HG03039 (cell line): ENCODE results near the gene CHIT1.

Experiments used
- ATAC-seq: cut with Tn5 transposase; IDR thresholded peaks from one replicate; pipeline ENCODE4 v1.9.1; 2021; ENCODE audit warnings: mild to moderate bottlenecking, moderate library complexity; ENCODE audit not compliant: unreplicated experiment

The CHIT1 gene

DNA sequence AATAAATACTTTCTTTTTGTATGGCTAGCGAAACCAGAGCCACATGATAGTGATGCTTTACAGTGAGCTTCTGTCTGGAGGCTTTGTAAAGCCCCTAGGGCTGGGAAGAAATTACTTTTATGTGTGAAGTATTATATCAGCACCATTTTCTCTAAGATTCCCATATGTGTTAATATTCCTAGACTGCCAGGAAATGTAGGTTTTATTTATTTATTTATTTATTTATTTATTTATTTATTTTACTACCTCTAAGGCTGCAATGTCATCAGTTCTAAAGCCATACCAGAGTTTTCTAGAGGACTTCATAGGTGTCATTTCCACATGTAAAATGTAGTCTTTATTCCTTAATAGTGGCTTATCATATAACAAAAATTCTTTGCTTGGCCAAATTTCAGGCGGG is 38.5 kb downstream of the CHIT1 start:
- ATAC-seq, result no peak

DNA sequence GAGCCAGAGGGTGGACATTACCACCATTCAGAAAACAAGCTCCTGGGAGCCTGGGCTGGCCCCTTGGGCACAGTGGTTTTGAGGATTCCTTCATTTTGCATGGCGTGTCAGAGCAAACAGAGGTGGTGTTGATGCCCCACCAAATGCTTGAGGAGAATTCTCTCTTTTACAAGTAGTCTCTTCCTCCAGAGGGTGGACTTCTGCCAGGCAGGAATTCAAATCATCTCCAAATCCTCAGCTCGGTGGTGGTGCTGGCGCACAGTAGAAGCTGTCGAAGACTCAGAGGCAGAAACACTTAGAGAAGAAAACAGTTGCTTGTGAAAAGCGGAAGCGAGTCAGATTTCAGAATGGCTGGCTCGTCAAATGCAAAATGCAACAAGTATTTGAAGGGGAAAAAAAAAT is 39.5 kb downstream of the CHIT1 start:
- no peak for ATAC-seq

DNA sequence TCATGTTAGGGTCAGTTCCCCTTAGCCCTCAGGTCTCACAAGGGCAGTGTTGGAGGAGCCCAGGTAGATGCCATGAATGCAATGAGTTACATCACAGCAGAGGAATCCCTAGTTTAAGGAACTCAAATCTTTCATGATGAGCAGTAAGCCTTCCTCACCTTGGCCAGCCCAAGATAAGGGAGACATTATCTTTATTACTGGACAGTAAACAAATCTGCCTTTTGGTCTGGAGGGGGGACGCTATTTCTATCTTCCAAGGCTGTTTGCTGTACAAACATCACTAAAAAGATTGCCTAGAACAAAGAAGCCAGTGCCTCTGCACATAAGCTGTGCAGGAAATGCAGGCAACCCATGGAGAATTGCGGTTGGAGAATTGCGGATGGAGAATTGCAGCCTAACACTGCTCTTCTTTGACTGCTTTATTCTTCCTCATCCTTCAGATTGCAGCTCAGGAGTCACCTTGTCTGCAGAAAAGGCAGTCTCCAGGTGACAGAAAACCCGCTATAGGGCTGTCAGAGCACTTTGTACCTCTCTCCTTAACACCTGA is 40.7 kb downstream of the CHIT1 start:
- ATAC-seq, result no peak

DNA sequence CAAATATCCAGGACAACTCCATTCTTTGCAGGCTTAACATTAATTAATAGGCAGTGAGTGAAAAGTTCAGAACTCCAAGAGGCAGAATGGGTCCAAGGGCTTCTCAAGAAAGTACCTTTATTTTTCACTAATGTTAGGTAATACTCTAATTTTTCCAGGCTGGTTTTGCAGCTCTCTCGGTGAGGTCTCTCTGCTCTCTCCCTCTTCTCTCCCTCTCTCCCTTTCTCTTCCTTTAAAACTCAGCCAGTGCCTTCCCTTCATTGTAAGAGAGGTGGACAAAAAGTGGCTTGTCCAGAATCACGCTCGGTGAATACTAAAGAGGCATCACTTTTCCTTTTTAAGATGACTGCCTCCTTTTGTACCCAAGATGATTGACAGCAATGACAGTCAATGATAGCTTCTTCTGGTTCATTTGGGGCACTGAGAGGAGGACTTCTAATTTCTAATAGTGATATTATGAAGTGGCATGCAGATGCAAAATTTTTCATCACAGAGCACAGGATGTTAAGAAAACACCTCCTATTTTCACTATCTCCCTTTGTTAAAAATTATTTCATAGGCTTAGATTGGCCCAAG is 41.7 kb downstream of the CHIT1 start:
- ATAC-seq, result no peak

DNA sequence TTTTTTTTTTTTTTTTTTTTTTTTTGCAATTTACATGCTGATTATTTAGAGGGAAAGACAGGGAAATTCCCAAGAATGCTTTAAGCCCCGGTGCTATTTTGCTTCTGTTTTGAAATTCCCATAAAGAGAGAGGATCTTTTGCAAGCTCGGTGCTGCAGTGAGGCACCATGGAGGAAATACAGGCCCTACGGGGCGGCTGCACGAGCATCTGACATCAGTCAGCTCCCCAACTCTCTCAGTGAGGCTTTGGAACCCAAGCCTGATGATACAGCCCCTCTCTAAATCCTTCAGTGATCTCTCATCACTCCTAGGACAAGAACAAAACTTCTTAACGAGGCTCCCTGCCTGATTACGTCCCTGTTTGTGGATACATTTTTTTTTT is 42.2 kb downstream of the CHIT1 start:
- ATAC-seq, result no peak

DNA sequence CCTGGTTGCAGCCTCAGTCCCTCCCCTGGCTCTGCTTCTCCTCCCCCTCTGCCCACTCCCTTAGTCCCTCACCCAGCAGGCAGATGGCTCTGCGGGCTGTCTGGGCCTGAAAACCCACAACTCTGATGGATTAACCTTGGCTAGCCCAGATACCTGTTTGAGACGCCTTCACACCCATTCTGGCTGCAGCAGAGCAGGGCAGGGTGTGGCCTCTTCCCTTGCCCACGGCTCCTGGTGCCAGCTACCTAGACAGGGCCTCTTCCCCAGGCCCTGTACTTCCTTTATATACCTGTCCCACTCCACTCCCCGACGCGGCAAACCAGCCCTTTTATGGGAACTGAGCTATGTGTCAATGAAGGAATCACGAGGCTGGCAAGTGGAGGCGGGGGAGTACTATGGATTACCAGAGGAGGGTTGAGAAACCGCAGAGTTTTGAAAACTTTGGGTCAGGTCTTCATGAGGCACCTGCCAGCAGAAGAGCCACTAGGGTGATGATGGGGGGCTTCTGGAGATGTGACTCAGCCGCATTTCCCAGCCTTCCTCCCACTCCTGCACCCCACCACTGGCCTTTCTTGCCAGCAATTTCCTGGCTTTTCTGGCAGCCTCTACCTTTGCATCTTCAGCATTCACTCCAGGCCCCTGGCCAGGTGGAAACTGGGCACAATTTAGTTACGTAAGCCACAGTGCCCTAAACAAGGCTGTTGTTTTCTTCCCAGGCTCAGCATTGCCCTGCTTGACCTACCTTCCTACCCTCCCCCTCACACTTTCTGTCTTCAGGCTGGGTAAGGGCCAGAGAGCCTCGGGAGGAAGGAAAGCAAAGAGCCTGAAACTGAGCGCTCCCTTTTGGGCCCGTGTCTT is 42.8 kb downstream of the CHIT1 start, which contains the start of gene CHI3L1:
CHI3L1 (minus strand) TSS at position 259 of the 858 bp plus-strand sequence; CDS start at position 178, 81 bp downstream.
- no peak for ATAC-seq

DNA sequence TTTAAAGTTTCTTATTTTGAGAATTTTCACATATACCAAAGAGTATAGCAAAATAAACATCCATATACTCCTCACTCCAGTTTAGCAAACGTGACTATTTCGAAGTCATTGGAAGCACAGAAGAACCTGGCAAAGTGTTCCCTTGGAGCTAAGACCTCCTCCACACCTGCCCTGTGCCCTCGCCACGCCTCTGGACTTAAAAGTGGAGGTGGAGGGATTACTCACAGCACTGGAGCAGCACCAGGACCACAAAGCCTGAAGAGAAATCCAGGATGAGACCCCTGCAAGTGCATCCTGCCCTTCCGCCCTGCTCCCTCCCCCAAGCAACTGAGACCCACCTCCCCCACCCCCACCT is 43.4 kb downstream of the CHIT1 start:
- ATAC-seq, result no peak

DNA sequence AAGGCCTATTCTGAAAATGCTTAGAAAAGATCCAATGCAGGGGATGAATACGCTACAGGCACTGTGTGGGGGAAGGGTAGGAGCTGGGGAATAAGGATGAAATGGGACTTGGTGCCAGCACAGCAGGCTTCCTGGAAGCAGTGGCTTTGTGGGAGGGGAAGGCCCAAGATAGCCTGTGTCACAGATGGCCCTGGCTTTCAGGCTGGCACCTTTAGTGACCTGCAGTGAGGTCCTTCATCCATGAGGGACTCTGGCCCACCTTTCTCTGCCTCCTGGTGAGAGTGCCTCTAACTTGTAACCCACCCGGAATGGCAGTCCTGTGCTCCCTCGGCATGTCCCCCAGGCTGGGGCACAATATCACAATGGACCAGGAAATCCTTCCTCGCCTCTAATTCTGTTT is 43.9 kb downstream of the CHIT1 start:
- no peak for ATAC-seq

DNA sequence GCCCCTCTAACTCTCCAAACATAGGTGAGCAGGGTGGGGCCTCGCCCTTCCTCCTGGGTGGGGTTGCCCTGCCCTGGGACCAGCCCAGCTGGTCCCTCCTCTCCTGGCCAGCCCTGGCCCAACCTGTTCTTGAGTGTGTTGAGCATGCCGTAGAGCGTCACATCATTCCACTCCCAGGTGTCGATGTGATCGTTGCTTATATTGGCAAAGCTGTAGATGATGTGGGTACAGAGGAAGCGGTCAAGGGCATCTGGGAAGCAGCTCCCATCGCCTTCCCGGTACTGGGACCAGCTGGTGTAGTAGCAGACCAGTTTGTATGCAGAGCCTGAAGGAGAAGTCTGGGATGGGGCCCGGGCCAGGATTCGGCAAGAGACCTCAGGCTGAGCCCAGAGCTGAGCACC is 44.4 kb downstream of the CHIT1 start:
- no peak for ATAC-seq

DNA sequence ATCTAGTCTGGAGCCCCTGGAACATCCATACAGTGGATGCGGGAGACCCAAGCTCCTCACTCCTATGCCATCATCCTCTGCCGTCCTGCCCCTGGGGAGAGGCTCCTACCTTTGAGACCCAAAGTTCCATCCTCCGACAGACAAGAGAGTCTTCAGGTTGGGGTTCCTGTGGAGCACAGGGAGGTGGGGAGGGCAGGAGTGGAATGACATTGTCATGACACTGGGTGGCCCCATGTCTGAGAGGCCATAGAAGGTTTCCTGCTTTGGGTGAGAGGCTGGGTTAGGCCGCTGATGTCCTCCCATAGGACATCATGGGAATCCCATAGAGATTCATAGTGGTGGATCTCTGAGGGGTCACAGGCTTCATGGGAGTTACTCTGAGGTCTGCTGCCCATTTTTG is 45.0 kb downstream of the CHIT1 start:
- ATAC-seq, result no peak

DNA sequence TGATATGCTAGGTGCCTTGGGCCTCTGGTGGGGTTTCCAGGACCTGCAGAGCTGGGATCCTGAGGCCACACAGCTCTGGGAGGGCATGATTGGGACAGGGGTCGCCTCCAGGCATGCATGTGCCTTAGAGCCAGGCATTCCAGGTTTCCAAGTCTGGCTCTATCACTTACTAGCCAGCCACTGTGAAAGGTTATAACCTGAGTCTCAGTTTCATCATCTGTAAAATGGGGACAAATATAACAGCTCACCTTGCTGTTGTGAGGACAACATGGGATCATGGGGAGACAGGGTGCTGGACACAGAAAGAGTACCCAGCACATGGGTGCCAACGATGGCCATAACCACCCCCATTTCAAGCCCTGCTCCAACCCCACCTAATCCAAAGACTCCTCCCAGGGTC is 45.6 kb downstream of the CHIT1 start:
- ATAC-seq, result no peak

DNA sequence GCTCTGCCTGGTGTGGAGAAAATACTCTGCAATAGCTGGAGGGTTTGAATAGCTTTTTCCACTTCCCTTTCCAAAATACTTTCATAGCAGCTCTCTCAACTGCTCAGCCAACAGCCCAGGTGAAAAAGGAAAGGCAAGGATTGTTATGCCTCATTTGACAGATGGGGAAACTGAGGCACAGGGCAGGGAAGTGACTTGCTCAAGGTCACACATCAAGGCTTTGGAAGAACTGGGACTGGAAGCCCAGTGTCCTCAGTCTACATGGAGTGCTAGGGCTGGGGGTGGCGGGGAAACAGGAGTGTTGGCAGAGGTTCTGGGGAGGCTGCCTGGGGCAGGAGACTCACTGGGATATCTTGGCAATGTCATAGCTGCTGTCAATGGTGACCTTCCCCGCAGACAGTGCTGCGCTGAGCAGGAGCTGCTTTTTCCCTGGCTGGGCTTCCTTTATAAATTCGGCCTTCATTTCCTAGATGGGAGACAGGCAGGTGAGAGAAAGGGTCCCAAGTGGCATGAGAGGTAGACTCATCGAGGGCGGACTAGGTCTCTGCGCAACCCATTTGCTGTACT is 47.0 kb downstream of the CHIT1 start:
- no peak for ATAC-seq

DNA sequence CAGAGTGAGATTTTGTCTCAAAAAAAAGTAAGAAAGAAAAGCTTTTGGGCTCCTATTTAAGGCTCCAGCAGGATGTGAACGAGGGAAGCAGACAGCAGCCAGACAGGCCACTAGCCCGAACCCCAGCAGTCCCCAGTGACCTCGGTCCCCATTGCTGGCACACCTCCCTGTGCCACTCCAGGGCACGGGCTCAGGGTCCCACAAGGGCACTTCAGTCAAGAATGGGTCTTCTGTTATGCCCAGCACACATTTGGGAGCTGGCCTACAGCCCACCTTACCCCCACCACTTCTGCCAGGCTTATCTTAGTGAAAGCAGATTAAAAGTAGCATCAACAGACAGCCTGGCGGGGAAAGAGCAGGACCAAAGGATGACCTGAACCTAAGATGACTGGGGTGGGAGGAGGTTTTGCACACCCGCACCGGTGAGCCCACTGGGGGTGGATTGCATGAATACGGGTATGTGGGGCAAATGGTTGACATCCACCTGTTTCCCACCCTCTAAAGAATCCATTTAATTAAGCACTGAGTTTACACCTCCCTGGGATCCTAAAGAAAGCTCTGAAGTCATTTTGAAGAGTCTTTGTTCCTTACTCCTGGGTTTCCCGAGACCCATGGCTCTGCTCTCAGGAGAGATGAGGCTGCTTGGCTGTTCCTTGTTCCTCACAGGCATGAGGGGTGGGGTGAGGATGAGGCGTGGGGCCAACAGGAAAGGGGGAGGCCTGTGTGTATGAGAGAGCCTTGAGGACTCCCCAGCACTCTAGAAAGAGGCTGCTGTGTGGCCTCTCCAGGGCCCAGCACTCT is 47.7 kb downstream of the CHIT1 start:
- no peak for ATAC-seq

DNA sequence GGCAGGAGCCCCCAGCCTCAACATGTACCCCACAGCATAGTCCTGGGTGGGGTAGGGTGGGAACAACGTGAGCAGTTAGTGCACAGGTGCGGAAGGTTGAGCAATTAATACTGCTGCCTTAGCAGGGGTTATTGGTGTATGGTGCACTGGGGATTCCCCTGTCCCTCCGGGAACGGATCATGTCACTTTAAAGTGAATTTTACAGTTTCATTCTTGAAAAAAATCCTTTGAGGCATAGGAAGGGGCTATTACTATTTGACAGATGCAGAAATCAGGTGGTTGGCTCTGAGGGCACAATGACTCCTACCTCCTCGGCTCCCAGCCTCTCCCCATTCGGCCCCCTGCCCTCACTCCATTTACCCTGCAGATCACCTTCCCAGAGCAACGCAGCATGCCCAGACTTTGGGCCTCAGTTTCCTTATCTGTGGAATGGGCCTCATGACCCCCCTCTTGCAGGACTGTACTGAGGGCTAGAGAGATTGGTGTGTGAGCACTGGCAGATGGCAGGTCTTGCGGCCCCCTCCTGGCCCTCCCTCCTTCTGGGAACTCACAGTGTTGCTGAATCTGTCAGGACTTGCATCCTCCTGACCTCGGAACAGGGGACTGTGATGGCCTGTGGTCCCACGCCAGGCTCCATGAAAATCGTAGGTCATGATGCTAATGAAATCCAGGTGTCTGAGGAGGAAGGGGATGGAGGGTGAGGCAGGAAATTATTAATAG is 48.7 kb downstream of the CHIT1 start:
- ATAC-seq, result no peak

DNA sequence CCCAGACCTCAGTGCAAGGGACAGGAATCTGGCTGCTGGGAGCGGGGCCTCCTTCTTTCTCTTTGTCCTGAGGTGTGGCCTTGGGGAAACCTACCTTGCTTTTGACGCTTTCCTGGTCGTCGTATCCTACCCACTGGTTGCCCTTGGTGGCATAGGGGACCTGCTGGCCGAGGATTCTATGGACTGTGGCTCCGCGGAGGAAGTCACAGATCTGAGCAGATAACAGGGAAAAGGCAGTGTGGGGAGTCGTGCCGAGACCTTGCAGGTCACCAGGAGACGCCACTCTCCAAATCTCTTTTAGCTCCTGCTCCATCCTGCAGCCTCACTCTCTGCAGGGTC is 49.8 kb downstream of the CHIT1 start:
- ATAC-seq, result no peak

DNA sequence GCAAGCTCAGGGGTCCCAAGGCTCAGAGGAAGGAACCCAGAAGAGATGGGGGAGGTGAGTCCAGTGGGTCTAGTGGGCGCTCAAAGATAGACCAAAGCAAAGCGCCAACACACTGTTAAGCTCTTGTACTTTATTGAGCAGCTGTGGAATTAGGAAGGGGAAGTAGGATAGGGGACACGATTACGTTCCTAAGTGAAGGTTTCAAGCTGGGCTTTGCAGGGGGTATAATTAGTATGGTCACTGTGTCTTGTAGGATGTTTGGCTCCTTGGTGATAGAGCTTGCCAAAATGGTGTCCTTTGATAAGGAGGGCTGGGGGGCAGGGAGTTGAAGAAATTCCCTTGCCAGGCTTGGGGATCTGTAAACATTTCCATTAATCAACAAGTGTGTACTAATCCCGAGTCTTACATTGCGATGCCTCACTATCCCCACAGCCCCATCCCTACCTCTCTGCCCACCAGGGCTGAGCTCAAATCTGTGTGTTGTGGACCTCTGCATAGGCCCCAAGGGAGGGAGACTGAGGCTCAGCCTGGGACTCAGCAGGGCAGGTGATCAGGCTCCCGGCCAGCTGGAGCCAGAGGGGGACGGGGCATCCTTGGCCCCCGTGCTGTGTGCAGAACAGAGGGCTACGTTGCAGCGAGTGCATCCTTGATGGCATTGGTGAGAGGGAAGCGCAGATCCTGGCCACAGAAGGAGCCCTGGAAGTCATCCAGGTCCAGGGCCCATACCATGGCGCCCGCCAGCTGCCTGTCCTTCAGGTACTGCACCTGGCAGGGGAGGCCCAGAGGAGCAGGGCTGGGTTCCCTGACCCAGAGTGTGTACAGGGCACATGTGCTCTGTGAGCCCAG is 50.4 kb downstream of the CHIT1 start:
- no peak for ATAC-seq

DNA sequence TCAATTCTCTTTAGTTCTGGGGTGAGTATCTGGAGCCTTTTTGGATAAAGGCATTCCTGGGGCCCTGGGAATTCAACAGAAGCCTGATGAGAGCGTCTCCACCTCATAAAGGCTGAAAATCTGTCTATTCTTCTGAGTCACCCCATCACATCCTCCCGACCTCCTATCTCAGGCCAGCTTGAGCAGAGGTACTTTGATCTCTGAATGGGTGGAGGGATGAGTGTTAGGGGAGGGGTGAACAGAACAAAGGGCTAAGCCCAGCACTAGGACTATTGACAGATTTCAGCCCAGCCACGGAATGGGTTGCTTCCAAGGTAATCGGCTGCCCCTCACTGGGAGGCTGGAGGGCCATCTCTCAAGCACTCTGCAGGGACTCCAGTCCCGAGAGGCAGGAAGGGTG is 51.4 kb downstream of the CHIT1 start:
- ATAC-seq, result no peak

DNA sequence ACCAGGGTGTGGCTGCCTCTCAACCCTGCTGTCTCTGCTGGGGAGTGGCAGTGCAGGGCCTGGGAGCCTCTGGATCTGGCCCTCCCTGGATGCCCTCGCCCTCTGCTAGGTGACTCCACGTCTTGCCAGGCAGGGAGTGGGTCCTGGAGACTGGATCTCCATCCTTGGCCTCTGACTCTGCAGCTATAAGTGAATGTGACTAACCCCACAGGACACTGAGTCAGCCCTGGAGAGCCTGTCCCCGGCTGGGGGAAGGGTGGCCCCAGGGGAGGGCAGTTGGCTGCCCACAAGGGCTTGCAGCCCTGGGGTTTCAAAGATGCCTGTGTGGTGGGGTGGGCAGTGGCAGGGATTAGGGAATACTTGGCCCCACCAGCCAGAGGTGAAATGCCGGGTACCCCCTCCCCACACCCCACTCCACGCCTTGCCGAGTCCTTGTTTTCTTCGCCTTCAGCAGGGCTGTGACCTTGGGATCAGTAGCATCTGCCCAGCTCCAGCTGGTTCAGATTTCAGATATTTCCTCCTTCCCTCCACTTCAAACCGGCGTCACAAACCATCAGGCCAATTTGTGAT is 51.9 kb downstream of the CHIT1 start:
- ATAC-seq, result no peak

DNA sequence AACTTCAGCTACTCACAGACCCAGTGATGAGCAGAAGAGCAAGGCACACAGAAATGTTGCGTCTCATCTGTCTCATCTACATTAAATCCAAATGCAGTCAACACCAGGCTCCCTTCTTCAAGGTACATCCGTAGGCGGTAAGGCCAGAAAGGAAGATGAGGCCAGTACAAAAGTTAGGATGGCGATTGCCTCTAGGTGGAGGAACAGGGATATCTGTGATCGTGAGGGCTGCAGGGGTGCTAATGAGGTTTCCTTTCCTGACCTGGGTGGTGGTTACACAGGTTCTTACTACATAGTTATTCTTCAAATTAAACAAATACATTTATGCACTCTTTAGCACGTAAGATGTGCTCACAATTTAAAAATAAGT is 52.5 kb downstream of the CHIT1 start:
- ATAC-seq, result no peak
